Breast epithelium (tissue), 3 donors: ENCODE data around the gene AQP6.

Experiments used
- POLR2A ChIP-seq: fragments of 450-650 bp; IDR thresholded peaks from one replicate; pipeline ENCODE4 v1.6.1; 2016; ENCODE audit warnings: antibody characterized with exemption, mild to moderate bottlenecking, moderate library complexity
- TF ChIP-seq, protein P1 (sequence below), 3 donors: fragments of 450-650 bp; IDR thresholded peaks; one replicate each; pipeline ENCODE4 v1.5.1; 2016 to 2017; ENCODE audit warnings: antibody characterized with exemption in 3 of 3, mild to moderate bottlenecking in 3 of 3, moderate library complexity in 3 of 3

DNA sequence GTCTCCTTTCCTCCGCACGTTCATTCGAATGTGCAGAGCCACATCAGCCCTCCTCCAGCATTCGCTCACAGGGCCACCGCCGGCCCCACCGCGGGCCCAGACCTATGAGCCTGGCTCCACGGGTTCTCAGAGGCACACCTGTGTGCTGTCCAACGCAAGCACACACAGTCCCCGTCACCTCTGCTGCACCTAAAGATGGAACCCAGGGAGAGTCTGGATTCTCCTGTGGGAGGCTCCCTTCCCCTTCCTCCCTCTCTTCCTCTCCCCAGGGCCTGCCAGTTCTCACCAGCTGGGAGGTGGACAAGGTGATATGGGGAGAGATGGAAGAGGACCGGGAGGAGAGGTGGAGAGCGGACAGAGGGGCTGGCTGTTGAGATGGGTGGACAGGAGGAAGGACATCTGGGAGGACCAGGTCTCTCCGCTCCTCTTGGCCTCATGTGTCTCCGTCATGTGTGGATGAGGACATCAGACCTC, 4.9 kb upstream of the AQP6 start:
- TF ChIP-seq, protein P1, sequence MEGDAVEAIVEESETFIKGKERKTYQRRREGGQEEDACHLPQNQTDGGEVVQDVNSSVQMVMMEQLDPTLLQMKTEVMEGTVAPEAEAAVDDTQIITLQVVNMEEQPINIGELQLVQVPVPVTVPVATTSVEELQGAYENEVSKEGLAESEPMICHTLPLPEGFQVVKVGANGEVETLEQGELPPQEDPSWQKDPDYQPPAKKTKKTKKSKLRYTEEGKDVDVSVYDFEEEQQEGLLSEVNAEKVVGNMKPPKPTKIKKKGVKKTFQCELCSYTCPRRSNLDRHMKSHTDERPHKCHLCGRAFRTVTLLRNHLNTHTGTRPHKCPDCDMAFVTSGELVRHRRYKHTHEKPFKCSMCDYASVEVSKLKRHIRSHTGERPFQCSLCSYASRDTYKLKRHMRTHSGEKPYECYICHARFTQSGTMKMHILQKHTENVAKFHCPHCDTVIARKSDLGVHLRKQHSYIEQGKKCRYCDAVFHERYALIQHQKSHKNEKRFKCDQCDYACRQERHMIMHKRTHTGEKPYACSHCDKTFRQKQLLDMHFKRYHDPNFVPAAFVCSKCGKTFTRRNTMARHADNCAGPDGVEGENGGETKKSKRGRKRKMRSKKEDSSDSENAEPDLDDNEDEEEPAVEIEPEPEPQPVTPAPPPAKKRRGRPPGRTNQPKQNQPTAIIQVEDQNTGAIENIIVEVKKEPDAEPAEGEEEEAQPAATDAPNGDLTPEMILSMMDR (IDR thresholded peaks at IDR 0.05), result no peak
- no peak for TF ChIP-seq POLR2A
